ENCODE measurements around the gene SCYL2.

The SCYL2 gene

DNA sequence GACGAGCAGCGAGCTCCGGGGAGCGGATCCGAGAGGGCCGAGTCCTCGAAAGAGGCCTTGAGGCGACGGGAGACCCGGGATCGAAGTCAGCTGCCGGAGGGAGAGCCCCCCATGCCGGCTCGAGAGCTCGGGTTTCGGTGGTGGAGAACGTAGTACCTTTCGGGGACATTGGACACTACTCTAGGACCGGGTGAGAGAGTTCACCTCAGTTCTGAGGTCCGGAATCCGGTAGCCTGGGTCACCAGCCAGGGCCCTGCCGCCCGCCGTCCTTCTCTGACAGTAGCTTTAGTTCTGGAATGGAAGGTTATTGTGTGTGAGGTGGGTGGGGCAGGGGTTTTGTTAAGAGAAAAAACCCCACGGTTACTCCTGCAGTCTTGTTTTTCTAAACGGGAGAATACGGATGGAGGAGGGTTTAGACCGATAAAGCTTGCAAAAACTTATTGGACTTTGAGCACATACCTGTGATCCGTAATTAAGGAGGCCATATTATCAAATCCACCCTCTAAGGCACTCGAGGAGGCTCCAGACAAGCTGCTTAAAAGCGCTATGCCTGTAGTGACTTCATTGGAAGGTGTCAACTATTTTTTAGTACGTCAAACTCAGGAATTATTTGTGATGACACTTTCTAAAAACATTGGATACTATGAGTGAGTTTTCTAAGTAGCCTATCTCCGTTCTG, 765 bp downstream of the SCYL2 start:
- TF ChIP-seq, protein P1, sequence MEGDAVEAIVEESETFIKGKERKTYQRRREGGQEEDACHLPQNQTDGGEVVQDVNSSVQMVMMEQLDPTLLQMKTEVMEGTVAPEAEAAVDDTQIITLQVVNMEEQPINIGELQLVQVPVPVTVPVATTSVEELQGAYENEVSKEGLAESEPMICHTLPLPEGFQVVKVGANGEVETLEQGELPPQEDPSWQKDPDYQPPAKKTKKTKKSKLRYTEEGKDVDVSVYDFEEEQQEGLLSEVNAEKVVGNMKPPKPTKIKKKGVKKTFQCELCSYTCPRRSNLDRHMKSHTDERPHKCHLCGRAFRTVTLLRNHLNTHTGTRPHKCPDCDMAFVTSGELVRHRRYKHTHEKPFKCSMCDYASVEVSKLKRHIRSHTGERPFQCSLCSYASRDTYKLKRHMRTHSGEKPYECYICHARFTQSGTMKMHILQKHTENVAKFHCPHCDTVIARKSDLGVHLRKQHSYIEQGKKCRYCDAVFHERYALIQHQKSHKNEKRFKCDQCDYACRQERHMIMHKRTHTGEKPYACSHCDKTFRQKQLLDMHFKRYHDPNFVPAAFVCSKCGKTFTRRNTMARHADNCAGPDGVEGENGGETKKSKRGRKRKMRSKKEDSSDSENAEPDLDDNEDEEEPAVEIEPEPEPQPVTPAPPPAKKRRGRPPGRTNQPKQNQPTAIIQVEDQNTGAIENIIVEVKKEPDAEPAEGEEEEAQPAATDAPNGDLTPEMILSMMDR (IDR thresholded peaks at IDR 0.05): no peak

DNA sequence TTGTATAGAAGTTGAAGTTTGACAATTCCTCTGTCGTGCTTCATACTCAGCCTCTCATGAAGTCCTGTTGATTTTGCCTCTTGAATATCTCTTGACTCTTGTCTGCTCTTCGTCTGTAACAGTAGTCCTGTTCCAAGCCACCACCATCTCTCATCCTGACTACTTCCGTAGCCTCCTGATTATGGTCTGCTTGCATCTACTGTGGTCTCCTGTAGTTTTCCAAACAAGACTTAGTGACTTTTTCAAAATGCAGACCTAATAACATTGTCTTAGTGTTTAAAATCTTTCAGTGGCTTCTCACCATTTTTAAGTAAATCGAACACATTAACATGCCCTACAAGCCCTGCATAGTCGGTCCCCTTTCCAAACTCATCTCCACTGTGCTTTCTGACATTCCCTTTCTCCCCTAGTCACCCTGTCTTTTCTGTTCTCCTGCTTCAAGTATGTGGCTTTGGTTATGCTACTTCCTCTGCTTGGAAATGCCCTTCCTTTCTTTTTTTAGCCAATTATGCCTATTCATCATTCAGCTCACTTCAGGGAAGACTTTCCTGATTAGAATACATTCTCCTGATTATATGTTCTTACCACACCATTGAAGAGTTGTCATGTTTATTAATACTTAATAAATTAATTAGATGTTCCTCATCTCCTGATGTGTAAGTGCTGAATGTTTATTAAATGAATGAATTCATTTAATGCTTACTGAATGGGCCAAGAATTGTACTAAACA, 2.0 kb downstream of the SCYL2 start:
- TF ChIP-seq, protein P1 (IDR thresholded peaks at IDR 0.05): no peak

DNA sequence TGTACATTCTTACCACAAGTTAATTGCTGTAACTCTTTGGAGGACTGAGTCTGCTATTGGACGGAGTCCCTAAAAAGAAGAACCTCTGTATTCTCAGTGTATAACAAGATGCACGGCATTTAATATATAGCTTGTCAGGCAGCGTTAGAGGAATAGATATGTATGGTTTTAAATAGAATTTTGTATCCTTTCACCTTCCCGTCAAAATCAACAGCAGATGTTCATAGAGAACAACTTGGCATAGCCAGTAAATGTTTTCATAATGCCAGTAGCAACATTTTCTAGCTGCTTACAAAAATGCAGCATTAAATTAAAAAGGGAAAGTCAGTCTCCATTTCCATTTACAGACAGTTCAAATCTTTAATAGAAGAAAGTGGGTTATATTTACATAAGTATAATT, 6.8 kb downstream of the SCYL2 start:
- TF ChIP-seq, protein P1 (IDR thresholded peaks at IDR 0.05): no peak

DNA sequence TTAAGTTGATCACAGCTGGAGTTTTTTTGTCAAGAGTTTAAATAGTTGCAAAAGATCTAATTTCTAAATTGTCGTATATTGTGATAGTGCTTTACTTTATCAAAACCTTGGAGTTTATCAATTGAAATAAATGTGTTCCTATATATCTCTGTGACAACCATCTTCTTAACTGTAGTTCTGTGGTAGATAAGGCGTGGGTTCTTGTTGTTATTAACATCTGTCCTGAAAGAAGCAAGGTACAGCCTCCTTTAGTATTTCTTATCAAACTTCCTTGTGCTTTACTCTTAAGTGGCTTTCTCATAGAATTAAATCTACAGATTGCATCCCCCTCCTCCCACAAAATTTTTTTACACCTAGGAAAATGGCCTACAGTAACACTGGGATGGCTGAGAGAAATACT, 7.3 kb downstream of the SCYL2 start:
- TF ChIP-seq, protein P1 (IDR thresholded peaks at IDR 0.05): no peak

DNA sequence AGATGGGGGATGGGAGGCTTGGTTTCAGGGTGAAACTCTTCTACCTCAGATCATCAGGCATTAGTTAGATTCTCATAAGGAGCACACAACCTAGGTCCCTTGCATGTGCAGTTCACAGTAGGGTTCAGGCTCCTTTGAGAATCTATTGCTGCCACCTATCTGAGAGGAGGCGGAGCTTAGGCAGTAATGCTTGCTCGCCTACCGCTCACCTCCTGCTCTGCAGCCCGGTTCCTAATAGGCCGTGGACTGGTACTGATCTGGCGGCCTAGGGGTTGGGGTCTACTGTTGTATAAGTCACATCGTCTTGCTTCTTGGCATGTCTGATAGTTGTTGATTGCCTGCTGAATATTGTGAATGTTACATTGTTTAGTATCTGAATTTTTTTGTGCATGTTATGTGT, 12.2 kb downstream of the SCYL2 start:
- TF ChIP-seq, protein P1 (IDR thresholded peaks at IDR 0.05): no peak

DNA sequence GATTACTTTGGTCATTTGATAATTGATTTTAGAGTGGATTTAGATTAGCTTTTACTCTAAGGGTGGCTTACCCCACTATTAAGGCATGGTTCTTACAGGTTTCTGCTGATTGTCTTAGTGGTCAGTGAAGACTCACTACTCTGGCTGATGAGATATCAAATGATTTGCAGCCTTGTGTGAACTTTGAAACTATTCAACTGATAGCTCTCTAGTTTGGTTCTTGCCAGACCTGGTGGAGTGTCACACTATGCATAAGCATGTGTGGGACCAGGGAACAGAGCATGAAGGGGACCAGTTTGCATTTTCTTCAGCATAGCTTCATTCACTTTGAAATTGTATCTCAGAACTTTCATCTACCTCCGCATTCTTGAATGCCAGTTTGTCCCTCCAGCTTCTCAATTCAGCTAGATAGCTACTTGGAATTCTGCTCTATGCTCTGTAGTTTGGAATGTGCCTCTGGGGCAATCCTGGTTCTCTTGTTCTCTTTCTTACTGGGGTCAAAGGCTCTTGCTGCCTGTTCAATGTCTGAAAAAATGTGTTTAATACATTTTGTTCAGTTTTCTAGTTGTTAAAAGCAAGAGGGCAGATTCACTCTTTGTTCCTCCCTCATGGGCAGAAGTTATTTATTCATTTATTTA, 12.7 kb downstream of the SCYL2 start:
- TF ChIP-seq, protein P1 (IDR thresholded peaks at IDR 0.05): no peak

DNA sequence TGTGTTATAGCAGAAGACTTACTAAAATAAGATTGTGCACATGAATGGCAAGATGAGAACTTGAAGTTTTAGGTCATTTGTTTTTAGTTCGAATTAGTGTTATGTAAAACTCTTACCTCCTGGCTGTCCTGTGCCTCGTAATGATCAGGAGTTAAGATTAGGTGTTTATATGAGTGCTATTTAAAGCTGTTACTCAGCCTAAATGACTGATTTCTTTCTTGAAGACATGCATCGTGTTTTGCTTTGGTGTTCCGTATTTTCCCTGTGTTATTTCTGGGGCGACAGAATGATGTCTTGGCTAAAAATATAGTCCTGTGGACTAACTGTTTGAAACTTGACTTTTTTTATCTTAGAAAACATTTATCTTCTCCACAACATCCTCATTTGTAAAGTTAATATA, 22.1 kb downstream of the SCYL2 start:
- TF ChIP-seq, protein P1 (IDR thresholded peaks at IDR 0.05): no peak
